ENCODE data around the gene TRPM3. TPM values are rescaled to one million over a fixed set of nuclear protein-coding genes. Genes with fewer than 3 reads are reported as not detected.

The TRPM3 gene
- total RNA-seq, 6 experiments from 2014 or later: 0.02 TPM; not detected in 5

- H3K36me3 Mint-ChIP-seq (ENCODE audit: low read depth): no peaks in the 10 kb centered on the region
- TF ChIP-seq, protein P1, sequence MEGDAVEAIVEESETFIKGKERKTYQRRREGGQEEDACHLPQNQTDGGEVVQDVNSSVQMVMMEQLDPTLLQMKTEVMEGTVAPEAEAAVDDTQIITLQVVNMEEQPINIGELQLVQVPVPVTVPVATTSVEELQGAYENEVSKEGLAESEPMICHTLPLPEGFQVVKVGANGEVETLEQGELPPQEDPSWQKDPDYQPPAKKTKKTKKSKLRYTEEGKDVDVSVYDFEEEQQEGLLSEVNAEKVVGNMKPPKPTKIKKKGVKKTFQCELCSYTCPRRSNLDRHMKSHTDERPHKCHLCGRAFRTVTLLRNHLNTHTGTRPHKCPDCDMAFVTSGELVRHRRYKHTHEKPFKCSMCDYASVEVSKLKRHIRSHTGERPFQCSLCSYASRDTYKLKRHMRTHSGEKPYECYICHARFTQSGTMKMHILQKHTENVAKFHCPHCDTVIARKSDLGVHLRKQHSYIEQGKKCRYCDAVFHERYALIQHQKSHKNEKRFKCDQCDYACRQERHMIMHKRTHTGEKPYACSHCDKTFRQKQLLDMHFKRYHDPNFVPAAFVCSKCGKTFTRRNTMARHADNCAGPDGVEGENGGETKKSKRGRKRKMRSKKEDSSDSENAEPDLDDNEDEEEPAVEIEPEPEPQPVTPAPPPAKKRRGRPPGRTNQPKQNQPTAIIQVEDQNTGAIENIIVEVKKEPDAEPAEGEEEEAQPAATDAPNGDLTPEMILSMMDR (IDR thresholded peaks at IDR 0.05): no peak
These were observed 261.7 kb downstream of the TRPM3 start for GRCh38 chr9:70859694-70860093.

GRCh38 chr9:70856411-70856810 is 265.0 kb downstream of the TRPM3 start:
- Mint-ChIP-seq H3K36me3 (ENCODE audit: low read depth) (no peaks in the 10 kb centered on the region), H3K9me3 (no peaks in the 10 kb centered on the region), H3K4me3 (no peak overlapping the region), H3K27me3 (ENCODE audit: insufficient read depth) (peaks cover 4% of the 10 kb centered on the region; the same call in 1 of the 2 replicates), H3K27ac (no peak overlapping the region), H3K4me1 (ENCODE audit: low read depth) (no peaks in the 10 kb centered on the region)
- TF ChIP-seq, protein P1 (IDR thresholded peaks at IDR 0.05): no peak
- no peak for DNase-seq

More at GRCh38 chr9:70859694-70860093, 261.7 kb downstream of the TRPM3 start:
- Mint-ChIP-seq H3K27ac (no peak overlapping the region), H3K4me3 (no peak overlapping the region), H3K9me3 (no peaks in the 10 kb centered on the region), H3K27me3 (ENCODE audit: insufficient read depth) (peaks cover 5% of the 10 kb centered on the region; the same call in 1 of the 2 replicates), H3K4me1 (ENCODE audit: low read depth) (no peaks in the 10 kb centered on the region)
- no peak for DNase-seq

DNA sequence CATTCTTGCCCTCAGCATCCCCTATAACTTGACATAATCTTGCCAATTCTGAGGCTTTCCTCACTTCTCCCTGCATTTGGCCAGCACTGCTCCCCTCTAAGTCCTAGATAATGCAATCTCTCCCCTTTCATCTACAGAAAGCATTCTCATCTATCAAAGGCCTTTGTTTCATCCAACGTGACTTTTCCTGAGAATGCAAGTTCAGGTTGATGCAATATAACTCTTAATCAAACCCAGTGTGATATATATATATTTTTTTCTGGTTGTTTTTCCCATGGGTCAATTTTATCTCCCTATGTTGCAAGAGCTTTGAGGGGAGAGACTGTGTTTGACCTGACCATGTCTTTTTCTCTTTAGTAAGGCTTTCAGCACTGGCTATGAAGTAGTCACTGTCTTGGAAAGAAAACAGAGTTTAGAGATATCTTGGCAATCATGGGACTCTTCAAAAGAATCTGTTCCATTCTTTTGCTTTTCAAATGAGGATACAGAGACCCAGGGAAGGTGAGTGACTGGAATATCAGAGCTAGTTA is 268.6 kb downstream of the TRPM3 start:
- TF ChIP-seq, protein P1 (IDR thresholded peaks at IDR 0.05): no peak
- Mint-ChIP-seq H3K27me3 (ENCODE audit: insufficient read depth) (peaks cover 4% of the 10 kb centered on the region; the same call in 1 of the 2 replicates), H3K27ac (no peak overlapping the region), H3K9me3 (no peaks in the 10 kb centered on the region), H3K4me1 (ENCODE audit: low read depth) (no peaks in the 10 kb centered on the region), H3K4me3 (no peak overlapping the region), H3K36me3 (ENCODE audit: low read depth) (no peaks in the 10 kb centered on the region)
- no peak for DNase-seq

DNA sequence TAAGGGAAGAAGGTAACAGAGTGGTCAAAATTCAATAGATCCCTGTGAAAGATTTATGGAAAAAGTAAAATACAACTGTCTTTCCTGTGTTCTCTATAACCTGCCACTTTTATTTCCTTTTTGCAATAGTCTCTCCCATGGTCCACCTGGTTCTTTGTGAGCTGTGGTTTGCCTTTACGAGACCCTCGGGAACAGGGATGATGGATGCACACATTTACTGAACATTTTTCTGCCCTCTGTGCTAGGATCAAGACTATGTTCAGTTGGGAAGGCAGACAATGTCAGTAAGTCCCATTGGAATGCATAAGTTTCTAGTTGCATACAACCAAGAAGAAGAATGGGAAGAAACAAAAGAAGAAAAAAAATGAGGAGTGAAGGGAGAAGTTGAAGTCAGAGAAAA is 281.2 kb downstream of the TRPM3 start:
- Mint-ChIP-seq H3K4me1 (ENCODE audit: low read depth) (no peaks in the 10 kb centered on the region), H3K27ac (no peak overlapping the region), H3K9me3 (no peaks in the 10 kb centered on the region), H3K4me3 (no peak overlapping the region), H3K27me3 (ENCODE audit: insufficient read depth) (peaks cover 6% of the 10 kb centered on the region; the same call in 1 of the 2 replicates), H3K36me3 (ENCODE audit: low read depth) (no peaks in the 10 kb centered on the region)
- TF ChIP-seq, protein P1 (IDR thresholded peaks at IDR 0.05): no peak
- no peak for DNase-seq

- Mint-ChIP-seq H3K9me3 (no peaks in the 10 kb centered on the region), H3K4me3 (no peak overlapping the region), H3K27ac (no peak overlapping the region), H3K4me1 (ENCODE audit: low read depth) (peaks cover 7% of the 10 kb centered on the region), H3K36me3 (ENCODE audit: low read depth) (no peaks in the 10 kb centered on the region), H3K27me3 (ENCODE audit: insufficient read depth) (peaks cover 16% of the 10 kb centered on the region)
- DNase-seq: no peak
- TF ChIP-seq, protein P1 (IDR thresholded peaks at IDR 0.05): no peak
These were observed 286.1 kb downstream of the TRPM3 start for GRCh38 chr9:70835323-70835722.

Measured in HFFc6 (cell line).